GM18520 (cell line): ENCODE results near the gene VSNL1.

Experiments
- ATAC-seq: cut with Tn5 transposase; IDR thresholded peaks from one replicate; pipeline ENCODE4 v1.9.1; 2021; ENCODE audit not compliant: unreplicated experiment

The VSNL1 gene

DNA sequence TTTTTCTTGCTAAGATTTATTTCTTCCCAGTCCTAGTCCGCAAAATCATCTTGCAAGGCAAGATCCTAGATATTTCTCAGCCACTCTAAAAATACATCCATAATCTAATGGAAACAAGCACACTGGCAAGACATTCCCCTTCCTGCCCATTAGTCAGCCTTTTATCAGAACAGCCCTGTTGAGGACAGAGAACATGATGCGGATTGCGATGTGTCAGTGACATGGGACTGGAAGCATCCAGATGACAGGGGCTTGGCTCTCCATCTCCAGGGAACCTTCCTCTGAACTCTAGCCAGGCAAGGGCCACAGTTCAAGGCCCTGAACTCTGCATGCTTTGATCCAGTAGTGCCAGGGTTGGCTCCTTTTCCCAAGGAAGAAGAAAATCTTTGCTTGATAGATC, 70.0 kb downstream of the VSNL1 start:
- no peak for ATAC-seq

- no peak for ATAC-seq
Measured at GRCh38 chr2:17611036-17611435, 70.5 kb downstream of the VSNL1 start.

DNA sequence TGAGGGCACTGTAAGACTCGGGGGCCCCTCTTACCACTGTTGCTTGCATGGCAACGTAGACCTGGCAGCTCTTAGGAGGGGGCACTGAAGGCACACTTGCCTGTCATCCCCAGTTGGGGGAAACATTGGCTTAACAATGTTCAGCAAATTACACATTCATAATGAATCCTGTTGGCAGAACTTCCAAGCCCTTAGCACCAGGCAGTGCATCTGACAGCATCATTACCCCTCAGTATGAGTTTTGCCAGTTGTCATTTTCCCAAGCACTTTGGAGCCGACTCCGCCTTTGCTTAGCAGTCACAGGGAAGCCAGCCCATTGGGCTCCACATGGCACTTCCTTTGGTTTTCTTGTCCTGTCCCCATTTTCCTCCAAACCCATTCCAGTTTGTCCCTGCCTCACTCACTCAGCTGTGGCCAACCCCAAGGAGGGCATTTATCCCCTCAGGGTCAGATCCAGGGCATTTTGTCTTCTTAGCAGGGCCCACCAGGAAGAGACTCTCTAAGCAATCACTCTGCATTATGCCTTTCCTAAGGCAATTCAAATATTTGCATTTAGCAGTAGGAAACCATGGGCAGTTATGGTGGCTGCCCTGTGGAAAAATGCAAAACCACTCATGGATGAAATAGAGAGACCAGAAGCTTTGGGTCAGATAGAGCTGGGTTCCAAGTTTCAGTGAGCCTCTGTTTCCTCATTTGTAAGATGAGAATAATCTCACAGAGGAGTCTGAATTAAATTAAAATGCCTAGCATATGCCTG, 73.9 kb downstream of the VSNL1 start:
- ATAC-seq: no peak

DNA sequence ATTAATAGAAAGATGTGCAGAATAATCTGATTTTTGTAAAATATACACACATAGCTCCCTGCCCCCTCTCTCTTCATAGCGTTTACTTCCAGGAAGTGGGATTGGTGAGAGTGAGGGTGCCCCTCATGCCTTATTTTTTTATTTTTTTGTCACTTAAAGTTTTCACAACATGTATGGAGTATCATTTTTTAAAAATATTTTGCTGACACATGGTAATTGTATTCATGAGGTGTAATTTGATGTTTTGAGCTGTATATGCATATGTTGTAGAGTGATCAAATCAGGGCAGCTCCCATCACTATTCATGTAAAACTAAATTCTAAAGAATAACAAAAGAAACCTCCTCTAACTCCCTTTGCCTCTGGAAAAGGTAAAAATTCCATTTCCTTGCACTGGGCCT, 74.7 kb downstream of the VSNL1 start:
- no peak for ATAC-seq

- ATAC-seq: no peak
Measured at GRCh38 chr2:17615728-17616351, 75.3 kb downstream of the VSNL1 start.

DNA sequence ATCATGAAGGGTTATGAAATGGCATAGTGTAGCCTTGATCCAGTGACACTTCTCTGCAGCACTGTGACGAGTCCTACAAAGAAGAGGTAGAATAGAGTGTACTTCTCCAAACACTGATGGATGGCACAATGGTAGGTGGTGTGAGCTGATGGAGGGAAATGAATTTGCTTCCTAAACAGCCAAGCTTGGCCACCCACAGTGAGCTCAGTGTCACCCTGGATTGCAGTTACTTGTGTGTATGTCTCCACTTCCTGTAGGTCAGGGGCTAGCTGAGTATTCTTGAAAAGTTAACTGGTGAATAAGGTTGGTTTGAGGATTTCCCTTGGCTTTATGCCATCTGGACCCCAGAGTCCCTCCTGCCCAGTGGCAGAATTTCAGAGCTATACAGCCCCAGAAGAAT, 75.9 kb downstream of the VSNL1 start:
- no peak for ATAC-seq

- no peak for ATAC-seq
Measured at GRCh38 chr2:17617516-17617915, 77.0 kb downstream of the VSNL1 start.

DNA sequence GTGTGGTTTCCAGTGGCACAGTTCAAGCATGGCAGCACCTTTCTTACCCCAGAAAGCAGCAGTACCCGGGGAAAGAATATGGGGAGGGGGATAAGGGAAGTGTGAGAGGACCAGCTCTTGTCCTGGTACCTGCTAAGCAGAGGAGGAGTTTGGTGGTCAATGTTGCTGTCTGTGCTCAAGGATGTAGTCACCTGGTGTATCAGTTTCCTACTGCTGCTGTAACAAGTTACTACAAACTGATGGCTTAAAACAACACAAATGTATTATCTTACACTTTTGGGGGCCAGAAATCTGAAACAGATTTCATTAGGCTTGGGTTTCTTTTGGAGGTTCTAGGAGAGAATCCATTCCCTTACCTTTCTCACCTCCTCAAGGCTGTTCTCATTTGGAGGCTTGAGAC, 77.5 kb downstream of the VSNL1 start:
- ATAC-seq: no peak

- ATAC-seq: no peak
Measured at GRCh38 chr2:17620280-17620679, 79.8 kb downstream of the VSNL1 start.

GRCh38 chr2:17620841-17621240, 80.3 kb downstream of the VSNL1 start:
- ATAC-seq: no peak

- no peak for ATAC-seq
Measured at GRCh38 chr2:17621781-17622180, 81.3 kb downstream of the VSNL1 start.

- no peak for ATAC-seq
Measured at GRCh38 chr2:17625446-17625845, 85.0 kb downstream of the VSNL1 start.

DNA sequence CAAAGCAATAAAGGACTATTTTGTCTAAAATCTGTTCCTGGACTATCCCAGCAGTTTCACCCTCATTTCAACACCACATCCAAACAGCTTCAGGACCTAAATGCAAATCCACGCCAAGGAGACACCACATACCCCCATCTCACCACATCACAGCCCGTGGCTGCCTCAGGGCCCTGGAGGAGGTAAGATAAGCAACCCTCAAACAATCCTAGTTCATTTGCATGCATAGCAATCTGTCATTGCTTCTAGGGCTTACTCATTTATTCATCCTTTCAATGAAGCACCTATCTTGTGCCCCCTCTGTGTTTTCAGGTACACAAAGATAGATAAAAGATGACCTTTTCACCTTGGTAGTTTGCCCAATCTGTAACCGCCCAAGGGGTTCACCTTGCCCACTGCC, 86.5 kb downstream of the VSNL1 start:
- ATAC-seq: no peak

DNA sequence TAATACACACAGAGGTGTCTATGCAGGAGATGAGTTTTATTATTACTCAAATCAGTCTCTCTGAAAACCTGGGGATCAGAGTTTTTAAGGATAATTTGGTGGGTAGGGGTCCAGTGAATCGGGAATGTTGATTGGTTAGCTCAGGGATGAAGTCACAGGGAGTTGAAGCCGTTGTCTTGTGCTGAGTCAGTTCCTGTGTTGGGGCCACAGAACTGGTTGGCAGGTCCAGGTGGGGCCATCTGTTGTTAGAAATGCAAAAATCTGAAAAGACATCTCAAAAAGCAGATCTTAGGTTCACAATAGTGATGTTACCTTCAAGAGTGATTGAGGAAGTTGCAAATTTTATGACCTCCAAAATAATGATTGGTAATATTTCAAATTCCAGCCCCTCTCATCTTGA, 86.9 kb downstream of the VSNL1 start:
- no peak for ATAC-seq

- no peak for ATAC-seq
Measured at GRCh38 chr2:17628349-17629261, 88.1 kb downstream of the VSNL1 start.

DNA sequence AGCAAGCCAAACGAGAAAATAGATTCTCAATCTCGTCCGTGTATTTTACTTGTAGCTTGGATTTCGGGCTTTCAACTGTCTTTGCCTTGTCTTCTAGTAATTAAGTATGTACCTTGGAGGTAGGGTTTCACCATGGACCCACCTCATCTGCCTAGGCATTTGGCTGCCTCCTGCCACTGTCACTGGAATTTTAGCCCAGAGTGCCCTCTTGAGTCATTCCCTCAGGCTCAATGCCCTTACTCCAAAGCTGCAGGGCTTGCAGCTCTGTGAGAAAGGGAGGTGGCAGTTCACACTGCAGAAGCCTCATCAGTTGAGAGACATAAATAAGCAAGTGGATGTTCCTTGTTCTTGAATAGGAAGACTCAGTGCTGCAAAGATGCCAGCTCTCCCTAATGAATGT, 89.6 kb downstream of the VSNL1 start:
- ATAC-seq: no peak

DNA sequence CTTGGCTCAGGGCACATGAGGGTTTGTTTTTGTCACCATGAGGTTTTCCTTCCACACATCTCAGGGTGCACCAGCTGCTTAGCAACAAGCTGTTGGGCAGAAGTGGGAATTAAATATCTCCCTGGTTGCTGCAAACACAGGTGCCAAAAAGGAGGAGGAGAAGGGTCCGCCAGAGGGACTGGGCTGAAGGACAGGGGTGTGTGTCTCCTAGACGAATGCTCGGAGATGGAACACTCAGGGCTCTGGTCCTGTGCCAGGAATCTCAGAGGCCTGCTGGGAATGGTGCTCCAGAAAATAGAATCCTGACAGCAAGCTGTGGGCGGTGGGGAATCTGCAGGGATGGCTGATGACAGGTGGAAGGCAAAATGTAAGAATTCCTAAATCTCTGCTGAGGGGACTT, 94.5 kb downstream of the VSNL1 start:
- no peak for ATAC-seq

- ATAC-seq: no peak
Measured at GRCh38 chr2:17636257-17636656, 95.8 kb downstream of the VSNL1 start.

GRCh38 chr2:17637131-17637906, 96.8 kb downstream of the VSNL1 start:
- ATAC-seq: no peak

GRCh38 chr2:17638196-17638743, 97.8 kb downstream of the VSNL1 start:
- no peak for ATAC-seq

GRCh38 chr2:17640406-17640805, 99.9 kb downstream of the VSNL1 start:
- ATAC-seq: no peak
